Activated T-cell treated with anti-CD3 and anti-CD28 coated beads, Interleukin-2, amount 50 U/mL, for 1 hour (primary cell): ENCODE data around the gene CABLES2.

ENCODE experiments used
- DNase-seq: peaks from one replicate; pipeline ENCODE4 v3.0.0-alpha.2; 2020

Gene CABLES2

DNA sequence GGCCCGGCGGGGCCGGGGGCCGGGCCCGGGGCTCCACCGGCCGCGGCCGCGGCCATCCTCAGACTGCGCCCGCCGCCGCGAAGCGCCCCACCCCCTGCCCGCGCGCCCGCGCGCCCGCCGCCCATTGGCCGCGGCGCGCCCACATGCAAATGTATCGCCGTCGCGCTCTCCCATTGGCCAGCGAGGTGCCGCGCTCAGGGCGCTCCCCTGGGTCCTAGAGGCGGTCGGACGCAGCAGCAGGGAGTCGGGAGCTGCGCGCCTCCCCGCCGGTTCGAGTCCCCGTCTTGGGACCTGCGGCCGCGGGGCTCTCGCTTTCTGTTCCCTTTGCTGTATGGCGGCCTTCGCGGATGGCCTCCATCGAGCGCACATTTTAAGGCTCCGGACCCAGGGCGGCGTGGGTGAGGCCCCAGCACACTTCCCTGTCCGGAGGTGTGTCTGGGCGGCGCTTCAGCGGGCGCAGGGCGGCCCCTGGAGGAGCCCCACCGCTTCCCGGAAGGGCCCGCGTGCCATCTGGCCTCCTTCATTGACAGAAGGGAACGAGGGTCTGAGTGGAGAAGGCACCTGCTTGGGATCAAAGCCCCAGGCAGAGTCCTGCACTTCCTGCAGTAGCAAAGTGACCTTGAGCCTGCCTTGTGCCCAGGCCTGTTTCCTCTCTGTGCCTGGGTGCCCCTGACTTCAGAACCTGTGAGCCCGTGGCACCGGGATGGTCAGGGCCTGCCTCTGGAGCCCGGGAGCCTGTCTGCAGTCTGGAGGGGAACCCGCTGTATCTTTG, at the start of gene CABLES2:
TSS of gene CABLES2 (minus strand) at position 65 of the 772 bp plus-strand sequence. CDS start at position 56, 9 bp downstream.
- peak; percentile 89 for DNase-seq

GRCh38 chr20:62455929-62456328, 48.8 kb upstream of the CABLES2 start:
- no peak for DNase-seq

DNA sequence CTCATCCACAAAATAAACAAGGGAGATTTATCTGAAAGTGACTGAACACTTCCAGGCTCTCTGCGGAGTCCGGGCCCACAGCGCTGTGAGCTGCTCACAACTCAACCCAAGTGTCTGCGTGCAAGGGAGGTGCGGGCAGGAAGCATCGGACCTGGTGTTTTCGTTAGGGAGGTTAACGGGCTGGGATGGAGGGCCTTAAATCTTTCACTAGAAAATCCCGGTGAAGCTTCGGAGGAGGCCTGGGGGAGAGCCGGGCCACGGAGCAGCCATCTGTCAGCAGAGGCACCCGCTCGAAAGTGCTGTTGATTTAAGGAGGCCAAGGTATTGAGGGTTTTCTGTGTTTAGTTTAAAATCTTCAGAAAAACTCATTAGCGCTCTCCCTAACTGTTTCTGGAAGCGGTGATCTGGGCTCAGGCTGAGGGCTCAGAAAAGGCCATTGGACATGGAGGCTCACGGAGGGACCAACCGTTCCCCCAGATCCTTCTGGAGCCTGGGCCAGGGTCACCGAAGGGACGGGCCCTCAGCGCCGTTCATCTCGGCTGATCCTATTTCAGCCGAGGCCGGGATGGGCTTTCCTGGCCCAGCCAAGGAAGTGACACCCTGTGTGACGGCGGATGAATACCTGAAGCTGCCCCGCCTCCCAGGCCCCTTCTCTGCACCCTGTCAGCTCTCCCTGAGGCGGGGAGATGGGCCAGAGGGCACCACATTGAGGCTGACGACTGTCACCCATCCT, 48.0 kb upstream of the CABLES2 start:
- DNase-seq, result no peak

GRCh38 chr20:62453186-62453808, 46.2 kb upstream of the CABLES2 start:
- DNase-seq, result no peak

- no peak for DNase-seq
Measured at GRCh38 chr20:62452475-62453095, 45.5 kb upstream of the CABLES2 start.

DNA sequence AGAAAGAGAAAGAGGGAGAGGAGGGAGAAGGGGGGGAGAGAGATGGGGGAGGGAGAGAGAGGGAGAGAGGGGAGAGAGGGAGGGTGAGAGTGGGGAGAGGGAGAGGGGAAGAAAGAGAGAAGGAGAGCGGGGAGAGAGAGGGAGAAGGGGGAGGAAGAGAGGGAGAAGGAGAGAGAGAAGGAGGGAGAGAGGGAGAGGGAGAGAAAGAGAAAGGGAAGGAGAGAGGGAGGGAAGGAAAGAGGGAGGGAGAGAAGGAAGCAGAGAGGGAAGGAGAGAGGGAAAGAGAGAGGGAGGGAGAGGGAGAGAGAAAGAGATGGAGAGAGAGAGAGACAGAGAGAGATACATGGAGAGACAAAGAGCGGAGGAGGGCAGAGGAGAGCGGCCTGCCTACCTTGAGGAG, 44.9 kb upstream of the CABLES2 start:
- DNase-seq, result no peak

- no peak for DNase-seq
Measured at GRCh38 chr20:62451156-62451767, 44.2 kb upstream of the CABLES2 start.

- DNase-seq, result no peak
Measured at GRCh38 chr20:62449951-62450691, 43.0 kb upstream of the CABLES2 start.

DNA sequence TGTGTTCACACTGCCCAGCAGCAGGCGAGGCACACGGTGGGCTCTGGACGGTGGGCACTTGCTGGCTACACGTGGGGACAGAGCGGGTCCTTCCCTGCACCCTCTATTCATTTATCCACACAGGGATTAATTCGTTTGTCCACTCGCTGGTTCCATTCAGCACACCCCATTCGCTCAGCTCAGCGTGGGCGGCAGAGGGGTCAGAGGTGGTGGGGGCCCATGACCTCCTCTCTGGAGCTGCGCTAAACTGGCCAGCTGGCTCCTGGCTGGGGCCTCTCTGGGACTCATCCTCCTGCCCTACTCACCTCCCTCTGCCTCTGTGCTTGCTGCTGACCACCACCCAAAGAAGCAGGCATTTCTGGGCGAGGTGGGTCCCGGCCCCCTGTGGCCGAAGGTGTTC, 41.7 kb upstream of the CABLES2 start:
- no peak for DNase-seq

DNA sequence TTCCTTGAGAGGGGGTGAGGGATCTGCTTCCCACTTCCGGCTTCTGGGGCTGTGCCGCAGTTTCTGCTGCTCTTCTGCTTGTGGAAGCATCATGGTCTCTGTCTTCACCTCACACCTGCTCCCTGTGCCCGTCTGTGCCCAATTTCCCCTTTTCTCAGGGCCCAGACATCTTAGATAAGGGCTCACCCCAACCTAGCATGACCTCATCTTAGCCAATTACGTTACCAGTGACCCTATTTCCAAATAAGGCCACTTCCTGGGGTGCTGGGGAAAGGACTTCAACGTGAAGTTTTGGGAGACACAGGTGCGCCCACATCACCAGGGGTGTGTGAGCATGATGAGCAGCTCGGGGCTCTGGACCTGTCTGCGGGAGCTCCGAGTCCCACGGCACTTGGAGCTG, 41.0 kb upstream of the CABLES2 start:
- no peak for DNase-seq

- no peak for DNase-seq
Measured at GRCh38 chr20:62446888-62447869, 40.1 kb upstream of the CABLES2 start.

GRCh38 chr20:62446481-62446880, 39.4 kb upstream of the CABLES2 start:
- no peak for DNase-seq

DNA sequence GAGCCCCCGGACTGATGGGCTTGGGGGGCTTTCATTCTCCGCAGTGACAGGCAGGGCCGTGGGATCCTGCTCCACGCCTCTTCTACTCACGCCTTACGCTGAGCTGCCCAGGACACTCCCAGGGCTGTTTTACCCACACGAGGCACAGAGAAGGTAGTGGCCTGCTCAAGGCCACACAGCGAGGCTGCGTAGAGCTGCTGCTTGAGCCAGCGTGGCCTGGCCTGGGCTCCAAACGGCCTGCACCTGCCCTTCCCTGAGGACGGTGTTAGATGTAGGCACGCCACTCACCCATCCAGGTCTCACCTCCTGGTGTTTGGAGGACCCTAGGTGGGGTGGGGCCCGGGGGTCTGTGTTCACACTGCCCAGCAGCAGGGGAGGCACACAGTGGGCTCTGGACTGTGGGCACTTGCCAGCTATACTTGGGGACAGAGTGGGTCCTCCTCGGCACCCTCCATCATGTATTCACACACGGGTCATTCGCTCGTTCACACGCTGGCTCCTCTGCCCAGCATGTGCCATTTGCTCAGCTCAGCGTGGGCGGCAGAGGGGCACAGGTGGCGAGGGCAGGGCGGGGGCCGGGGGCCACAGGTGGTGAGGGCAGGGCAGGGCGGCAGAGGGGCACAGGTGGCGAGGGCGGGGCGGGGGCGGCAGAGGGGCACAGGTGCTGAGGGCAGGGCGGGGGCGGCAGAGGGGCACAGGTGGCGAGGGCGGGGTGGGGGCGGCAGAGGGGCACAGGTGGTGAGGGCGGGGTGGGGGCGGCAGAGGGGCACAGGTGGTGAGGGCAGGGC, 38.7 kb upstream of the CABLES2 start:
- DNase-seq, result no peak

DNA sequence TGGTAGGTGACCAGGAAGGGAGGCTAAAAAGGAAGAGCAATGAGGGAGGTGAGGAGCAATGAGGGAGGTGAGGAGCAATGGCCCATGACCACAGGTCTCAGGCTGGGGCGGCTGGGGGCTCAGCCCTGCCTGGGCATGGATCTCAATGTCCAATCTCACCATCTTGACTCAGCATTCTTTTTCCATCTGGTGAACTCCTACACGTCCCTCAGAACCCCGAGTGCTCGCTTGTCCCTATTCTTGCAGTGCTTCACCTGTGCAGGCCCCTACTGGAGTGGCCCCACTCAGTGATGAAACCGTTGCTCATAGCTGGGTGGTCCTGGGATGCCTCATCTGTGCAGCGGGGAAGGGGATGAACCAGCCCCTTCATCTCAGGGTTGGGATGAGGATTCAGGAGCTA, 37.2 kb upstream of the CABLES2 start:
- DNase-seq, result no peak

- no peak for DNase-seq
Measured at GRCh38 chr20:62441987-62442539, 35.0 kb upstream of the CABLES2 start.

DNA sequence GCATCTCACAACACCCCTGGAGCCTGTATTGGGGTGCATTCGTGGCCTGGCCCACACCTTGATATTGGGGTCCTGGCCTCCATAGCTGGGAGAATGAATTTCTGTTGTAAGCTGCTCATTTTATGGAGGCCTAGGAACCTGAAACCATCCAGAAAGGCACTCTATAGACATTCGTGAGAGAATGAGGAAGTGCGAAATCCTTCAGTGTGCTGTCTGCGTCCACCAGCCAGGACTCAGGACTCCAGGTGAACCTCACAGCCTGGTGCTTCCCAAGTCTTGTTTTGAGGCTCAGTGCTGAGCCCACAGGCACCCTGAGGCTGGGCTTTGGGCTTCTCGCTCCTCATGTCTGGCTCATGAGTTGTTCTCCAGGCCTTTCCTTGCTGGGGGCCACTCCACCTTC, 32.1 kb upstream of the CABLES2 start:
- no peak for DNase-seq

- no peak for DNase-seq
Measured at GRCh38 chr20:62437927-62438326, 30.8 kb upstream of the CABLES2 start.

DNA sequence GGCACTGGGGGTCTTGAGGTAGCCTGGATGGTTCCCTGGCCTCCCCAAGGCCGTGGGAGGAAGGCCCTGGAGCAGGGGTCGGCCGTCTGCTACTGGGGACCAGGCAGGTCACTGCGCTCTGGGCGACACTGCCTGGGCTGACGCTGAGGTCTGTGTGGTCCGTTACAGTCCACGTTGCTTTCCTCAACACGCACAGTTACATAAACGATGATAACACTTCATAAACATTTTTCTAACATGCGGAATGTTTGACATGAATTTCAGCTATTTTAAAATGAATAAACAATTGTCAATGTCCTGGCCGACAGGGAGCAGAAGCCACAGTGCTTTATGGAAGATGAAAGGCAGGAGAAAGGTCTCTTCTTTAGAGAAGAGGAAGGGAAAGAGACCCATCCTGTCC, 30.4 kb upstream of the CABLES2 start:
- DNase-seq, result no peak

DNA sequence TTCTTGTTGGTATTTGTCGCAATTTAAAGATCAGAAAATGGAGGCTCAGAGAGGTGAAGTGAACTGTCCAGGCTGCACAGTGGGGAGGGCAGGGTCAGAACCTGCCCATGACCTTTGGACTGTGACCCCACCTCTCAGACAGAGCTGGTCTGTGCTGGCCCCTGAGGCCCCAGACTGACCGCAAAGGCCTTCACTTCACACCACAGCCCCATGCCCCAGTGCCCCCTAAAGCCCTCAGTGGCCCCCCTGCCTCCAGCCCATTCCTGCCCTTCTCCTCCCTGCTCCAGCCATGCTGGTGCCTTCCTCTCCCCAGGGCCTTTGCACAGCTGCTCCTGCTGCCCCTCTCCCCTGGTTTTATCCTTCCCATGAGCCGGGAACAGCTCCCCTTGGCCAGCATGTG, 29.6 kb upstream of the CABLES2 start:
- DNase-seq, result no peak
